Liver (tissue), 9 donors: ENCODE results near the gene IQCH. TPM values are rescaled to one million over a fixed set of nuclear protein-coding genes. Genes with fewer than 3 reads are reported as not detected.

Experiments used
- DNase-seq: peaks from one replicate; pipeline ENCODE4 v3.0.0-alpha.2; 2017; ENCODE audit warnings: low spot score
- H3K27ac ChIP-seq, 2 donors: one replicate each; pipeline ENCODE4 v1.7.0; 2013; ENCODE audit warnings: inconsistent platforms in 2 of 2, low read length in 2 of 2, control low read depth in 1 of 2, low read depth in 1 of 2, mild to moderate bottlenecking in 1 of 2
- H3K27me3 ChIP-seq, 4 donors: one replicate each; pipeline versions ENCODE4 v1.6.1 to v1.7.0; 2013; ENCODE audit warnings: low read length in 3 of 4, inconsistent platforms in 1 of 4, mild to moderate bottlenecking in 1 of 4, moderate library complexity in 1 of 4; ENCODE audit not compliant: control insufficient read depth in 4 of 4, insufficient read depth in 4 of 4
- H3K36me3 ChIP-seq, 4 donors: one replicate each; pipeline versions ENCODE4 v1.6.1 to v1.7.0; 2013; ENCODE audit warnings: low read length in 3 of 4, mild to moderate bottlenecking in 3 of 4, low read depth in 1 of 4, moderate library complexity in 1 of 4; ENCODE audit not compliant: control insufficient read depth in 4 of 4, insufficient read depth in 3 of 4
- H3K4me1 ChIP-seq, 4 donors: one replicate each; pipeline versions ENCODE4 v1.6.1 to v1.7.0; 2013; ENCODE audit warnings: low read length in 3 of 4, mild to moderate bottlenecking in 3 of 4, moderate library complexity in 1 of 4; ENCODE audit not compliant: control insufficient read depth in 4 of 4, insufficient read depth in 4 of 4
- H3K4me3 ChIP-seq, 3 donors: one replicate each; pipeline versions ENCODE4 v1.6.1 to v1.7.0; 2013; ENCODE audit warnings: low read length in 3 of 3, control low read depth in 1 of 3, low read depth in 1 of 3, mild to moderate bottlenecking in 1 of 3
- H3K9ac ChIP-seq, 2 donors: one replicate each; pipeline ENCODE4 v1.7.0; 2013; ENCODE audit warnings: low read length in 2 of 2, mild to moderate bottlenecking in 2 of 2, moderate library complexity in 2 of 2, control low read depth in 1 of 2, low read depth in 1 of 2
- H3K9me3 ChIP-seq, 4 donors: one replicate each; pipeline versions ENCODE4 v1.6.1 to v1.7.0; 2013; ENCODE audit warnings: low read length in 3 of 4; ENCODE audit not compliant: control insufficient read depth in 4 of 4
- ATF3 ChIP-seq: IDR thresholded peaks from 2 replicates; pipeline ENCODE4 v1.6.1; 2016; ENCODE audit warnings: antibody characterized with exemption
- CTCF ChIP-seq: fragments of 150-350 bp; IDR thresholded peaks from 2 replicates; pipeline ENCODE4 v1.5.1; 2017; ENCODE audit warnings: improper control_type of control experiment, low read depth, low read length; ENCODE audit not compliant: missing input control
- EGR1 ChIP-seq, 2 donors: IDR thresholded peaks; 2 replicates each; pipeline ENCODE4 v1.6.1; 2016 to 2018; ENCODE audit warnings: antibody characterized with exemption in 2 of 2, low read depth in 2 of 2
- FOXA1 ChIP-seq: IDR thresholded peaks from 2 replicates; pipeline ENCODE4 v1.6.1; 2016; ENCODE audit warnings: antibody characterized with exemption
- FOXA2 ChIP-seq: IDR thresholded peaks from 2 replicates; pipeline ENCODE4 v1.6.1; 2016; ENCODE audit warnings: antibody characterized with exemption
- GABPA ChIP-seq, 2 donors: IDR thresholded peaks in 1 of 2; conservative IDR thresholded peaks in 1 of 2; 2 replicates each; pipeline ENCODE4 v1.6.1; 2016; ENCODE audit warnings: antibody characterized with exemption in 2 of 2, mild to moderate bottlenecking in 1 of 2, moderate library complexity in 1 of 2
- HNF4A ChIP-seq, 2 donors: conservative IDR thresholded peaks; 2 replicates each; pipeline ENCODE4 v1.6.1; 2016; ENCODE audit warnings: antibody characterized with exemption in 2 of 2, mild to moderate bottlenecking in 2 of 2
- HNF4G ChIP-seq: IDR thresholded peaks from 2 replicates; pipeline ENCODE4 v1.6.1; 2016; ENCODE audit warnings: antibody characterized with exemption
- JUND ChIP-seq, 2 donors: IDR thresholded peaks; 2 replicates each; pipeline ENCODE4 v1.6.1; 2016; ENCODE audit warnings: antibody characterized with exemption in 2 of 2
- MAX ChIP-seq: IDR thresholded peaks from 2 replicates; pipeline ENCODE4 v1.6.1; 2016; ENCODE audit warnings: antibody characterized with exemption
- NR2F2 ChIP-seq: IDR thresholded peaks from 2 replicates; pipeline ENCODE4 v1.6.1; 2016; ENCODE audit warnings: antibody characterized with exemption
- RAD21 ChIP-seq, 2 donors: IDR thresholded peaks; 2 replicates each; pipeline ENCODE4 v1.6.1; 2016; ENCODE audit warnings: antibody characterized with exemption in 2 of 2, mild to moderate bottlenecking in 2 of 2
- REST ChIP-seq: IDR thresholded peaks from 2 replicates; pipeline ENCODE4 v1.6.1; 2016; ENCODE audit warnings: antibody characterized with exemption, mild to moderate bottlenecking
- RXRA ChIP-seq, 2 donors: IDR thresholded peaks; 2 replicates each; pipeline ENCODE4 v1.6.1; 2017 to 2018; ENCODE audit warnings: antibody characterized with exemption in 2 of 2, mild to moderate bottlenecking in 1 of 2
- SP1 ChIP-seq: IDR thresholded peaks from 2 replicates; pipeline ENCODE4 v1.6.1; 2018; ENCODE audit warnings: antibody characterized with exemption, mild to moderate bottlenecking
- TAF1 ChIP-seq: conservative IDR thresholded peaks from 2 replicates; pipeline ENCODE4 v1.6.1; 2016; ENCODE audit warnings: antibody characterized with exemption, mild to moderate bottlenecking
- YY1 ChIP-seq: IDR thresholded peaks from 2 replicates; pipeline ENCODE4 v1.6.1; 2016; ENCODE audit warnings: antibody characterized with exemption, mild to moderate bottlenecking
- ZBTB33 ChIP-seq: IDR thresholded peaks from 2 replicates; pipeline ENCODE4 v1.6.1; 2016; ENCODE audit warnings: antibody characterized with exemption
- WGBS: extraction: QIAGEN DNeasy Blood & Tissue Kit; methylation state at CpG from one replicate; pipeline ENCODE4 v1.1.7; 2013; 5-methylcytosine and 5-hydroxymethylcytosine counted together
- polyA plus RNA-seq, 2 donors: library from polyadenylated mRNA; stranded (reverse) in 1 of 2; unstranded in 1 of 2; fragments of 200-250 nt in 1 of 2; fragments of >200 nt in 1 of 2; fragmentation: Nextera tagmentation in 1 of 2; extraction: Ambion mirVana in 1 of 2; gene quantifications; one replicate each; pipeline versions ENCODE4 v1.2.1 to v1.2.3, GENCODE V29; 2013 to 2015
- total RNA-seq, 2 donors: library from RNA; depleted of rRNA; stranded (reverse); fragments of >200 nt; gene quantifications; one replicate each; pipeline ENCODE4 v1.2.3, GENCODE V29; 2014
- donor health status: healthy.
- donor health status: healthy.
- donor health status: healthy.
- donor health status: healthy.
- donor health status: healthy.

Gene IQCH
- total and polyA plus RNA-seq, 4 donors: 0.23 to 1.6 (median 0.86) TPM

- Histone ChIP-seq H3K9me3 (peaks cover 0 to 1% (median 0%) of the 10 kb centered on the region in 4 donors), H3K27me3 (no peaks in the 10 kb centered on the region), H3K36me3 (no peaks in the 10 kb centered on the region), H3K9ac (no peak overlapping the region), H3K4me3 (no peak overlapping the region), H3K27ac (no peak overlapping the region), H3K4me1 (no peaks in the 10 kb centered on the region)
- no peak for DNase-seq
- TF ChIP-seq HNF4G (no peak), HNF4A (conservative IDR thresholded peaks at IDR 0.05) (no peak), JUND (IDR thresholded peaks at IDR 0.05) (no peak), EGR1 (IDR thresholded peaks at IDR 0.05; ENCODE audit: low read depth in 2 of 2) (no peak), ZBTB33 (no peak), ATF3 (no peak), FOXA1 (no peak), REST (no peak), FOXA2 (no peak), RAD21 (IDR thresholded peaks at IDR 0.05) (no peak), GABPA (IDR thresholded peaks at IDR 0.05 in 1 of 2, conservative IDR thresholded peaks at IDR 0.05 in 1 of 2) (no peak), YY1 (no peak), RXRA (IDR thresholded peaks at IDR 0.05) (no peak), SP1 (no peak), CTCF (no peak), NR2F2 (no peak), MAX (no peak), TAF1 (no peak)
- 99% methylated on average over 1 of the region's 1 CpG for WGBS
Measured at GRCh38 chr15:67290319-67290718, 35.7 kb downstream of the IQCH start.

- Histone ChIP-seq H3K9ac (no peak overlapping the region), H3K4me3 (no peak overlapping the region), H3K27ac (no peak overlapping the region), H3K27me3 (no peaks in the 10 kb centered on the region), H3K9me3 (no peaks in the 10 kb centered on the region), H3K4me1 (no peaks in the 10 kb centered on the region), H3K36me3 (no peaks in the 10 kb centered on the region)
- TF ChIP-seq CTCF (no peak), HNF4A (conservative IDR thresholded peaks at IDR 0.05) (no peak), SP1 (no peak), GABPA (IDR thresholded peaks at IDR 0.05 in 1 of 2, conservative IDR thresholded peaks at IDR 0.05 in 1 of 2) (no peak), TAF1 (no peak), ZBTB33 (no peak), NR2F2 (no peak), RAD21 (IDR thresholded peaks at IDR 0.05) (no peak)
- 96% methylated on average over 5 of the region's 5 CpGs for WGBS
- DNase-seq: no peak
Measured at GRCh38 chr15:67296188-67296587, 41.6 kb downstream of the IQCH start.
